Measurements from ENCODE around the gene LRRC1. TPM values are rescaled to one million over a fixed set of nuclear protein-coding genes. Genes with fewer than 3 reads are reported as not detected.

LRRC1 gene
- total and polyA plus RNA-seq, 2 of the 13 experiments (the other 11 are each of a cell fraction or from before 2014, with no cell fraction given), result 15.6 to 27.7 TPM

- TF ChIP-seq TBL1XR1 (IDR thresholded peaks at IDR 0.05; ENCODE audit: borderline replicate concordance, low read length, partially characterized antibody), result no peak
- no peak for TF ChIP-seq SYNCRIP (IDR thresholded peaks at IDR 0.05; ENCODE audit: insufficient read depth, low read depth, low read length)
- no peak for TF ChIP-seq PHB2 (IDR thresholded peaks at IDR 0.05; ENCODE audit: partially characterized antibody)
- no peak for TF ChIP-seq ZNF124 (CRISPR knock-in tag; IDR thresholded peaks at IDR 0.05)
- no peak for TF ChIP-seq ZKSCAN8 (CRISPR knock-in tag; IDR thresholded peaks at IDR 0.05; ENCODE audit: borderline replicate concordance)
- no peak for TF ChIP-seq NR2C2 (CRISPR knock-in tag; IDR thresholded peaks at IDR 0.05; ENCODE audit: borderline replicate concordance)
- no peak for TF ChIP-seq JDP2 (CRISPR knock-in tag; IDR thresholded peaks at IDR 0.05; ENCODE audit: borderline replicate concordance)
- 0 out of 2 replicates have a peak, but pooled peaks have one; percentile 70 for TF ChIP-seq ZNF800 (CRISPR knock-in tag; IDR thresholded peaks at IDR 0.05)
- TF ChIP-seq SP5 (CRISPR knock-in tag; IDR thresholded peaks at IDR 0.05; ENCODE audit: borderline replicate concordance, low read depth), result no peak
- TF ChIP-seq RXRB (CRISPR knock-in tag; IDR thresholded peaks at IDR 0.05; ENCODE audit: borderline replicate concordance), result peak; percentile 20; the same call in 1 of the 2 replicates
- no peak for TF ChIP-seq MAZ (IDR thresholded peaks at IDR 0.05; ENCODE audit: borderline replicate concordance, low read depth, low read length)
- no peak for TF ChIP-seq MAZ (CRISPR knock-in tag; IDR thresholded peaks at IDR 0.05; ENCODE audit: low read depth)
- TF ChIP-seq, protein P1, sequence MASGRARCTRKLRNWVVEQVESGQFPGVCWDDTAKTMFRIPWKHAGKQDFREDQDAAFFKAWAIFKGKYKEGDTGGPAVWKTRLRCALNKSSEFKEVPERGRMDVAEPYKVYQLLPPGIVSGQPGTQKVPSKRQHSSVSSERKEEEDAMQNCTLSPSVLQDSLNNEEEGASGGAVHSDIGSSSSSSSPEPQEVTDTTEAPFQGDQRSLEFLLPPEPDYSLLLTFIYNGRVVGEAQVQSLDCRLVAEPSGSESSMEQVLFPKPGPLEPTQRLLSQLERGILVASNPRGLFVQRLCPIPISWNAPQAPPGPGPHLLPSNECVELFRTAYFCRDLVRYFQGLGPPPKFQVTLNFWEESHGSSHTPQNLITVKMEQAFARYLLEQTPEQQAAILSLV (CRISPR knock-in tag; IDR thresholded peaks at IDR 0.05; ENCODE audit: borderline replicate concordance), result no peak
- TF ChIP-seq ERF (CRISPR knock-in tag; IDR thresholded peaks at IDR 0.05), result no peak
- no peak for TF ChIP-seq ZC3H13 (CRISPR knock-in tag; IDR thresholded peaks at IDR 0.05)
- TF ChIP-seq, protein P2, sequence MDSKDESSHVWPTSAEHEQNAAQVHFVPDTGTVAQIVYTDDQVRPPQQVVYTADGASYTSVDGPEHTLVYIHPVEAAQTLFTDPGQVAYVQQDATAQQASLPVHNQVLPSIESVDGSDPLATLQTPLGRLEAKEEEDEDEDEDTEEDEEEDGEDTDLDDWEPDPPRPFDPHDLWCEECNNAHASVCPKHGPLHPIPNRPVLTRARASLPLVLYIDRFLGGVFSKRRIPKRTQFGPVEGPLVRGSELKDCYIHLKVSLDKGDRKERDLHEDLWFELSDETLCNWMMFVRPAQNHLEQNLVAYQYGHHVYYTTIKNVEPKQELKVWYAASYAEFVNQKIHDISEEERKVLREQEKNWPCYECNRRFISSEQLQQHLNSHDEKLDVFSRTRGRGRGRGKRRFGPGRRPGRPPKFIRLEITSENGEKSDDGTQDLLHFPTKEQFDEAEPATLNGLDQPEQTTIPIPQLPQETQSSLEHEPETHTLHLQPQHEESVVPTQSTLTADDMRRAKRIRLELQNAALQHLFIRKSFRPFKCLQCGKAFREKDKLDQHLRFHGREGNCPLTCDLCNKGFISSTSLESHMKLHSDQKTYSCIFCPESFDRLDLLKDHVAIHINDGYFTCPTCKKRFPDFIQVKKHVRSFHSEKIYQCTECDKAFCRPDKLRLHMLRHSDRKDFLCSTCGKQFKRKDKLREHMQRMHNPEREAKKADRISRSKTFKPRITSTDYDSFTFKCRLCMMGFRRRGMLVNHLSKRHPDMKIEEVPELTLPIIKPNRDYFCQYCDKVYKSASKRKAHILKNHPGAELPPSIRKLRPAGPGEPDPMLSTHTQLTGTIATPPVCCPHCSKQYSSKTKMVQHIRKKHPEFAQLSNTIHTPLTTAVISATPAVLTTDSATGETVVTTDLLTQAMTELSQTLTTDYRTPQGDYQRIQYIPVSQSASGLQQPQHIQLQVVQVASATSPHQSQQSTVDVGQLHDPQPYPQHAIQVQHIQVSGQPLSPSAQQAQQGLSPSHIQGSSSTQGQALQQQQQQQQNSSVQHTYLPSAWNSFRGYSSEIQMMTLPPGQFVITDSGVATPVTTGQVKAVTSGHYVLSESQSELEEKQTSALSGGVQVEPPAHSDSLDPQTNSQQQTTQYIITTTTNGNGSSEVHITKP (CRISPR knock-in tag; IDR thresholded peaks at IDR 0.05; ENCODE audit: low read depth), result no peak
- no peak for TF ChIP-seq ZNF382 (CRISPR knock-in tag; IDR thresholded peaks at IDR 0.05; ENCODE audit: borderline replicate concordance)
- peak; percentile 88 for TF ChIP-seq HNF4G (IDR thresholded peaks at IDR 0.05; ENCODE audit: borderline replicate concordance, low read depth, low read length)
- no peak for TF ChIP-seq HNF4G (CRISPR knock-in tag; IDR thresholded peaks at IDR 0.05; ENCODE audit: borderline replicate concordance, low read depth)
- no peak for TF ChIP-seq PRMT3 (CRISPR knock-in tag; IDR thresholded peaks at IDR 0.05; ENCODE audit: borderline replicate concordance, low read depth)
- TF ChIP-seq ZNF597 (CRISPR knock-in tag; IDR thresholded peaks at IDR 0.05), result no peak
These were observed 35.0 kb downstream of the LRRC1 start (continued) for GRCh38 chr6:53829698-53830221.

All from HepG2 (cell line).